ENCODE results near the gene CAMSAP1.
"Not testable (repeated sequence)": the region's sequence is repeated elsewhere in the genome, so short reads cannot be mapped to it uniquely, and the experiment has no call there.

CAMSAP1 gene

DNA sequence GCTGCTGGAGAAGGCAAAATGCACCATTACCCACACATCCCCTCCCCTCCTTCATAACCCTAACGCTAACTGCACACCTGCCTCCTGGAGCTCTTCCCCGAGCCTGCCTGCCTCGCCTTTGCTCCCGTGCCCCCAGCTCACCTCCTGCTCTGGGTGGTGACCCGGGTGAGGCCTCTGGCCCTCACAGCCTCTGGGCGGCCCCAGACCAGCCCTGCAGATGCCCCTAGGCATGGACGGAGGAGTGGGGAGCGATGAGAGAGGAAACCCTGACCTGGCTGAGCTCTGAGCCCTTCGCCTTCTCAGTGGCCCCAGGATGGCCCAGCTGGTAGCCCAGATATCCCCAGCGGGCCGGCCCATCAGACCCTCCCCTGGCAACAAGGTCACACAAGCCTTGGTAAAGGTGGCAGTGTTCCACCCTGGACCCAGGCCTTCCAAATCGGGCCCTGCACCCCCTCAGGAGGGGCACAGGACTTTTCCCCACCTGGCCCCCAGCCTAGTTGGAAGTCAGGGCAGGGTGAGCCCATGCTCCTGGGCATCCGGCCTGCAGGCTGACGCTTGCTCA lies 14.5 kb upstream of the CAMSAP1 start:
- H3K4me3 ChIP-seq (ENCODE audit: low read depth, low read length), result no peak overlapping the region
- DNase-seq (ENCODE audit: low read depth), result no peak
- TF ChIP-seq, protein P1, sequence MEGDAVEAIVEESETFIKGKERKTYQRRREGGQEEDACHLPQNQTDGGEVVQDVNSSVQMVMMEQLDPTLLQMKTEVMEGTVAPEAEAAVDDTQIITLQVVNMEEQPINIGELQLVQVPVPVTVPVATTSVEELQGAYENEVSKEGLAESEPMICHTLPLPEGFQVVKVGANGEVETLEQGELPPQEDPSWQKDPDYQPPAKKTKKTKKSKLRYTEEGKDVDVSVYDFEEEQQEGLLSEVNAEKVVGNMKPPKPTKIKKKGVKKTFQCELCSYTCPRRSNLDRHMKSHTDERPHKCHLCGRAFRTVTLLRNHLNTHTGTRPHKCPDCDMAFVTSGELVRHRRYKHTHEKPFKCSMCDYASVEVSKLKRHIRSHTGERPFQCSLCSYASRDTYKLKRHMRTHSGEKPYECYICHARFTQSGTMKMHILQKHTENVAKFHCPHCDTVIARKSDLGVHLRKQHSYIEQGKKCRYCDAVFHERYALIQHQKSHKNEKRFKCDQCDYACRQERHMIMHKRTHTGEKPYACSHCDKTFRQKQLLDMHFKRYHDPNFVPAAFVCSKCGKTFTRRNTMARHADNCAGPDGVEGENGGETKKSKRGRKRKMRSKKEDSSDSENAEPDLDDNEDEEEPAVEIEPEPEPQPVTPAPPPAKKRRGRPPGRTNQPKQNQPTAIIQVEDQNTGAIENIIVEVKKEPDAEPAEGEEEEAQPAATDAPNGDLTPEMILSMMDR (conservative IDR thresholded peaks at IDR 0.05; ENCODE audit: low read depth, low read length), result no peak

DNA sequence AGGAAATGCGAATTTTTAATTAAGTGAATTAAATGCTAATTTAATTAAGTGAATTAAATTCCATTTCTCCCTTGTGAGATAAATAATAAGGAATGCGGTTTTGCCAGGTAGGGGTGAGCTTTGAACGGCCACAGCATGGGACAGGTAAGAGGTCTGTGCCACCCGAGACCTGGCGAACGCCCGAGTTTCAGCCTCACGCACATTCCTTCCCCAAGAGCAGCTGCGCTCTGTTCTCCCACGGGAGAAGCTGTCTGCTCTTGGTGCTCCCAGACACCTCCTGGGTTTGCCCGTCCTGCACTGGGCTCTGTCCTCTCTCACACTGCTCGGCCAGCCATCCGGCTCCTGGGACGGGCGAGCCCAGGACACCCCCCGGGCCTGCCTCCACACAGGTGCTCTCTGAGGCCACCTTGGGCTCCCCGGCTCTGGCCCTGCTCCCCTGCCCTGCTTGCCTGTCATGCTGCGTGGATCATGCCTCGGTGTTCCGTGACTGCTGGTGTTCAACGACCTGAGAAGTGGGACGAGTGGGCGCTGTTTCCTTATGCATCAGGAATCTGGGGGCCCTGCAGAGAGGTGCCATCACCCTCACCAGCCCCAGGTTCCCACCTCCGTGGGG lies 13.7 kb upstream of the CAMSAP1 start:
- no peak for DNase-seq (ENCODE audit: low read depth)
- TF ChIP-seq, protein P1 (conservative IDR thresholded peaks at IDR 0.05; ENCODE audit: low read depth, low read length), result no peak
- no peak overlapping the region for H3K4me3 ChIP-seq (ENCODE audit: low read depth, low read length)

DNA sequence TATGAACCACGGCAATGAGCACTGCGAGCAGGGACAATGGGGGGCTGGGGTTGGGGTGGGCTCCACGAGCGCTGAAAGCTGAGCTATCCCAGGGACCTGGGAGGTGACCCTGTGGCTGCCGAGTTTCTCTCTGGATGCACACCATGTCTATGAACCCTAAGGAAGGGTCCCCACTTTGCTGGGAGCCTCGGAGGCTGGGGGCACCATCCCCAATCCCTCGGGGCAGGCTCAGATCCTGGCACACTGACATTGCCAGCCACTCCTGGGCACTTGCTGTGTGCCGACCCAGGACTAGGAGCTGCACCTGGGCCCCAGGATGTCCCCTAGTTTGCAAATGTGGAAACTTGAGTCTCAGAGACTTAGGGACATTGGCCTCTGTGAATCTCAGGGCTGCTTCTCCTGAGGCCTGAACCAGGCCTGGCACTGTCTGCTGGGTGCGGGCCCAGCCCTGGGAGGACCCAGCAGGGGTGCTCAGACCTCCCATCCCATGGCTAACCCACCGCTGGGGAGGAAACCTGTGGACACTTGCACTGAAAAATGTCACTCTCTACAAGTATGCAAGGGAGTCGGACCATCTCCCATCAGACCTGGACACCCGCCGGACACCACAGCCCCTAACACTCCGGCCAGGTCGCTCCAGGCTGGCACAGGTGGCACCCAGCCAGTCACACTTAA lies 13.0 kb upstream of the CAMSAP1 start:
- no peak for DNase-seq (ENCODE audit: low read depth)
- no peak overlapping the region for H3K4me3 ChIP-seq (ENCODE audit: low read depth, low read length)
- TF ChIP-seq, protein P1 (conservative IDR thresholded peaks at IDR 0.05; ENCODE audit: low read depth, low read length), result no peak

DNA sequence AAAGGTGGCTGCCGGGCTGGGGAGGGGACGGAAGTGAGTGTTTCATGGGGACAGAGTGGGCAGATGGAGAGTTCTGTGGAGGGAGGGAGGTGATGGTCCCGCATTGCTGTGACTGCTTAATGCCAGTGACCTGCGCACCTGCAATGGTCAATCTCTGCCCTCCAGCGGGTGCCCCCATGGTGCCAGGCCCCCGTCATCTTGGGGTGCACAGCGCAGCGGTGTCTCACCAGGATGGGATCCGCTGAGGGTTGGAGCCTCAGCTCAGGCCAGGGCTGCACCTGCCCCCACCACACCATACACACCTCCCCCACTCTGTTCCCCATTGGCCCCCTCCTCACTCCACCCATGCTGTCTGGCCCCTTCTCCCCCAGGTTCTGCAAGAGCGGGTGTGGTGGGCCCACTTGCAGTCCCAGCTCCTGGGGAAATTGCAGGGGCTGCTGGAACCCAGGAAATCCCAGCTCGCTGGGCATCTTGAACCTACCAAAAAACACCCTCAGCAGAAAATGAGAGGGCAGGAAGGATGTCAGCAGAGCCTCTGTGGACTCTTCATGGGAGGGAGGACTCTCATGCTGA lies 12.1 kb upstream of the CAMSAP1 start:
- TF ChIP-seq, protein P1 (conservative IDR thresholded peaks at IDR 0.05; ENCODE audit: low read depth, low read length), result no peak
- no peak overlapping the region for H3K4me3 ChIP-seq (ENCODE audit: low read depth, low read length)
- DNase-seq (ENCODE audit: low read depth), result no peak

DNA sequence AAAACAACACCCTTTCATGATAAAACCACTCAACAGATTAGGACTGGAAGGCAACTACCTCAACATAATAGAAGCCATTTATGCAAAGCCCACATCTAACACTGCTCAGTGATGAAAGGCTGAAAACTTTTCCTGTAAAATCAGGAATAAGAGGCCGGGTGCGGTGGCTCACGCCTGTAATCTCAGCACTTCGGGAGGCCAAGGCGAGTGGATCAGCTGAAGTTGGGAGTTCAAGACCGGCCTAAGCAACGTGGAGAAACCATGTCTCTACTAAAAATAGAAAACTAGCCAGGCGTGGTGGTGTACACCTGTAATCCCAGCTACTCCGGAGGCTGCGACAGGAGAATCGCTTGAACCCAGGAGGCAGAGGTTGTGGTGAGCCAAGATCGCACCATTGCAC lies 8.9 kb upstream of the CAMSAP1 start:
- DNase-seq (ENCODE audit: low read depth); H3K4me3 ChIP-seq (ENCODE audit: low read depth, low read length): not testable (repeated sequence)

DNA sequence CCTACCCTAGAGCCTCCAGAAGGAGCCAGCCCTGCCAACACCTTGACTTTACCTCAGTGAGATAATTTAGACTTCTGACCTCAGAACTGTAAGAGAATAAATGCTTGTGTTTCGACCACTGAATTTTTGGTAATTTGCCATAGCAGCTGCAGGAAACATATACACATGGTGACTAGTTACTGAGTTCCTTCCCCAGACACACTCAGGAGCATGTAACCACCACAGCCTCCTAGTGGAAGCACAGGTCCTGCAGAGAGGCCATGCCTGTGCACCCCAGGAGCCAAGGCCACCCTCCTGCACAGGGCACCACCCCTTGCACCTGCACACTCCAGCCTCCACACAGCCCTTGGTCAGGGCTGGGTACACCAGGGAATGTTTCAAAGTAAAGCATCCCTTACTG lies 7.6 kb upstream of the CAMSAP1 start:
- H3K4me3 ChIP-seq (ENCODE audit: low read depth, low read length), result no peak overlapping the region
- TF ChIP-seq, protein P1 (conservative IDR thresholded peaks at IDR 0.05; ENCODE audit: low read depth, low read length), result peak; percentile 28
- DNase-seq (ENCODE audit: low read depth), result peak; percentile 69

DNA sequence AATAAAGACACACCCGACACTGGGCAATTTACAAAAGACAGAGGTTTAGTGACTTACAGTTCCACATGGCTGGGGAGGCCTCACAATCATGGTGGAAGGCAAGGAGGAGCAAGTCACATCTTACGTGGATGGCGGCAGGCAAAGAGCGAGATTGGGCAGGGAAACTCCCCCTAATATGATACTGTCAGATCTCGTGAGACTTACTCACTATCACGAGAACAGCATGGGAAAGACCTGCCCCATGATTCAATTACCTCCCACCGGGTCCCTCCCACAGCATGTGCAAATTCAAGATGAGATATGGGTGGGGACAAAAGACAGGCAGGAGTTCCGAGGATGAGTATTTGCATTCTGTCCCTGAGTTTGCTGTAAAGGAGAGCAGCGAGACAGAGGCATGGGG lies 3.9 kb upstream of the CAMSAP1 start:
- H3K4me3 ChIP-seq (ENCODE audit: low read depth, low read length), result not testable (repeated sequence)

DNA sequence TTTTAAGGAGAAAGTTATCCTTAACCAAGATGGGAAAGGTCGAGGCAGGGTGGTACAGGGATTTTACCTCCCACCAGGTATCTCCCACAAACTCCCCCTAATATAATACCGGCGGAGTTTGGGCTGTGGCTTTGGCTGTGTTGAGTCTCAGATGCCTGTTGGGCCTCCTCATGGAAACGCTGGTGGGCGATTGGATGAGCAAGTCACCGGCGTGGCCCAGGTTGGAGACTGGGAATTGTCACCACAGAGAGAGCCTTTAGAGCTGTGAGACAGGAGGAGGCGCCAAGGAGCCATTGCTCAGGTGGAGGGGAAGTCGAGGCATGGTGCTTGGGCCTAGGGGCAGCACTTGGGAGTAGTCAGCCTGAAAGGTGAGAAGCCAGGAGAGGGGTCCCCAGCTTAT lies 3.4 kb upstream of the CAMSAP1 start:
- DNase-seq (ENCODE audit: low read depth), result no peak
- no peak overlapping the region for H3K4me3 ChIP-seq (ENCODE audit: low read depth, low read length)
- TF ChIP-seq, protein P1 (conservative IDR thresholded peaks at IDR 0.05; ENCODE audit: low read depth, low read length), result no peak

More for the DNA sequence above, 3.9 kb upstream of the CAMSAP1 start:
- DNase-seq (ENCODE audit: low read depth), result not testable (repeated sequence)
